Embryonic facial prominence (tissue), 1 donor: Measurements from ENCODE around the gene TTC23.
"Not testable (repeated sequence)": the region's sequence is repeated elsewhere in the genome, so short reads cannot be mapped to it uniquely, and the experiment has no call there.

Experiments used
- DNase-seq: peaks from one replicate; pipeline ENCODE4 v3.0.0-alpha.2; 2016; ENCODE audit errors: extremely low spot score

TTC23 gene

GRCh38 chr15:99121691-99122410 lies 127.5 kb downstream of the TTC23 start:
- no peak for DNase-seq

- DNase-seq: no peak
These were observed 128.2 kb downstream of the TTC23 start for GRCh38 chr15:99121207-99121606.

- no peak for DNase-seq
These were observed 129.2 kb downstream of the TTC23 start for GRCh38 chr15:99120050-99120777.

GRCh38 chr15:99118801-99119546 lies 130.4 kb downstream of the TTC23 start:
- DNase-seq: no peak

GRCh38 chr15:99118258-99118632 lies 131.1 kb downstream of the TTC23 start:
- DNase-seq: no peak

GRCh38 chr15:99117563-99118257 lies 131.7 kb downstream of the TTC23 start:
- DNase-seq: no peak

GRCh38 chr15:99117111-99117510 lies 132.3 kb downstream of the TTC23 start:
- no peak for DNase-seq

GRCh38 chr15:99115300-99116215 lies 133.8 kb downstream of the TTC23 start:
- DNase-seq: no peak

- DNase-seq: no peak
These were observed 134.7 kb downstream of the TTC23 start for GRCh38 chr15:99114511-99115299.

- DNase-seq: no peak
These were observed 135.7 kb downstream of the TTC23 start for GRCh38 chr15:99113547-99114271.

GRCh38 chr15:99111641-99112040 lies 137.7 kb downstream of the TTC23 start:
- DNase-seq: not testable (repeated sequence)

- DNase-seq: no peak
These were observed 138.6 kb downstream of the TTC23 start for GRCh38 chr15:99110581-99111320.

- DNase-seq: no peak
These were observed 139.3 kb downstream of the TTC23 start for GRCh38 chr15:99110093-99110492.

GRCh38 chr15:99109555-99110021 lies 139.8 kb downstream of the TTC23 start:
- DNase-seq: no peak

- no peak for DNase-seq
These were observed 140.4 kb downstream of the TTC23 start for GRCh38 chr15:99108993-99109392.

- DNase-seq: no peak
These were observed 142.8 kb downstream of the TTC23 start for GRCh38 chr15:99106417-99107220.

- no peak for DNase-seq
These were observed 143.7 kb downstream of the TTC23 start for GRCh38 chr15:99105514-99106341.
